ENCODE data around the gene FMN1. TPM values are rescaled to one million over a fixed set of nuclear protein-coding genes. Genes with fewer than 3 reads are reported as not detected.
A peak's percentile ranks its signal among the peaks of the same experiment; 100 is the strongest.

FMN1 gene
- polyA plus RNA-seq, 3 donors, result 0.28 to 3.7 (median 0.34) TPM

DNA sequence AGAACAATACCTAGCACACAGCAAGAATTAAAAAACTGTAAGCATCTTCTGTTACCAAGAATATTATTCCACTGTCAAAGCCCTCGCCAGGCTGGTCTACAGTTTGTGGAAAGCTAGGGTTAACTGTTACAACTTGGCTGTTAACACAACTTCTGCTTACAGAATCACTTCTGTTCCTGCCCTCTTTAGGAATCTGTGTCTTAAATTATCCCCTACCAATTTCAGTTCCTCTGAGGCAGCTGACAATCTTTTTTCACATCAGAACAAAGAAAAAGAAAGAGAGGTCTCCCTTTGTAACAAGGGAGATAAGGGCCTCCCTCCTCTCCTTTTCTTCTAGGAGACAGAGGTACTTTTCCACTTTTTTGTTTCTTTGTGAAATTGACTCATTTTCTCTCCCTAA, 188.9 kb downstream of the FMN1 start:
- Mint-ChIP-seq H3K36me3 (peaks cover 1 to 4% of the 10 kb centered on the region in 2 donors), H3K9me3 (peaks cover 0 to 4% (median 0%) of the 10 kb centered on the region in 7 donors), H3K4me3 (no peak overlapping the region), H3K4me1 (peaks cover 32% of the 10 kb centered on the region), H3K27me3 (ENCODE audit: low read depth in 3 of 3) (peaks cover 0 to 2% (median 0%) of the 10 kb centered on the region in 3 donors), H3K27ac (peak overlapping the region in 3 of 7 donors; percentile 24 to 50 (median 46))
- Histone ChIP-seq H3K4me1 (ENCODE audit: control insufficient read depth in 1 of 2, insufficient read depth in 2 of 2, low read length in 2 of 2) (peaks cover 24 to 33% of the 10 kb centered on the region in 2 donors), H3K4me3 (replicated peaks in 1 of 3; ENCODE audit: low read depth in 2 of 3, low read length in 3 of 3) (peak overlapping the region in 1 of 3 experiments; percentile 12), H3K27me3 (ENCODE audit: control insufficient read depth in 2 of 2, insufficient read depth in 2 of 2, low read length in 2 of 2) (no peaks in the 10 kb centered on the region), H3K4me2 (replicated peaks; ENCODE audit: extremely low read depth, low read length, poor library complexity, severe bottlenecking) (peak overlapping the region; percentile 18), H3K9ac (ENCODE audit: insufficient read depth, low read length, poor library complexity, severe bottlenecking) (no peak overlapping the region), H3K36me3 (replicated peaks in 1 of 2; ENCODE audit: control insufficient read depth in 1 of 2, insufficient read depth in 2 of 2, low read length in 2 of 2) (no peaks in the 10 kb centered on the region), H3K9me3 (replicated peaks in 1 of 2; ENCODE audit: control insufficient read depth in 1 of 2, insufficient read depth in 1 of 2, low read length in 2 of 2) (no peaks in the 10 kb centered on the region), H3K27ac (ENCODE audit: low read depth in 1 of 2, low read length in 2 of 2) (peak overlapping the region in 1 of 2 donors; percentile 64), H3K79me2 (ENCODE audit: insufficient read depth, low read length) (no peaks in the 10 kb centered on the region), H4K20me1 (ENCODE audit: insufficient read depth, low read length) (no peaks in the 10 kb centered on the region), H2AFZ (ENCODE audit: insufficient read depth, low read depth, low read length, poor library complexity, severe bottlenecking) (no peak overlapping the region)
- peak in 1 of 3 donors; percentile 7 for DNase-seq
- intact Hi-C loops (cut with micrococcal nuclease), result no loop called here
- 0% methylated on average over 1 of the region's 1 CpG for WGBS (ENCODE audit: insufficient coverage)
- TF ChIP-seq, protein P1, sequence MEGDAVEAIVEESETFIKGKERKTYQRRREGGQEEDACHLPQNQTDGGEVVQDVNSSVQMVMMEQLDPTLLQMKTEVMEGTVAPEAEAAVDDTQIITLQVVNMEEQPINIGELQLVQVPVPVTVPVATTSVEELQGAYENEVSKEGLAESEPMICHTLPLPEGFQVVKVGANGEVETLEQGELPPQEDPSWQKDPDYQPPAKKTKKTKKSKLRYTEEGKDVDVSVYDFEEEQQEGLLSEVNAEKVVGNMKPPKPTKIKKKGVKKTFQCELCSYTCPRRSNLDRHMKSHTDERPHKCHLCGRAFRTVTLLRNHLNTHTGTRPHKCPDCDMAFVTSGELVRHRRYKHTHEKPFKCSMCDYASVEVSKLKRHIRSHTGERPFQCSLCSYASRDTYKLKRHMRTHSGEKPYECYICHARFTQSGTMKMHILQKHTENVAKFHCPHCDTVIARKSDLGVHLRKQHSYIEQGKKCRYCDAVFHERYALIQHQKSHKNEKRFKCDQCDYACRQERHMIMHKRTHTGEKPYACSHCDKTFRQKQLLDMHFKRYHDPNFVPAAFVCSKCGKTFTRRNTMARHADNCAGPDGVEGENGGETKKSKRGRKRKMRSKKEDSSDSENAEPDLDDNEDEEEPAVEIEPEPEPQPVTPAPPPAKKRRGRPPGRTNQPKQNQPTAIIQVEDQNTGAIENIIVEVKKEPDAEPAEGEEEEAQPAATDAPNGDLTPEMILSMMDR (IDR thresholded peaks at IDR 0.05), result no peak

DNA sequence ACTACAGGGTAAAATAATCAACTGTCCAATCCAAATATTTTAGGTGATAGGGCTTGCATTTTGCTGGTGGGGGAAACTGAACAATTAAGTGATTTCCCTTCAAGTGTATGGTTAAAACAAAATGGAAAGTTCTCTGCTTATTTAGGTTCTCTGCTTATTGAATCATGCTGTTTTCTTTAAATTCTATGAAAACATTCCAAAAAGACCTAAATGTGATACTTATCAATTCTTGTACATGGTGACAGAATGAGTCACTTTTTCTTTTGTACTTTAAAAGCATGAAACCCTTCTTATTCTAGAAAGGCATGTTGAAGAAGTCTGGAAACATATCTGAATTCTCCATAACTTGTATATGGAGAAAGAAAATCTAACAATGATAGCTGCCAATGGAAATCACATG, 192.6 kb downstream of the FMN1 start:
- Histone ChIP-seq H3K9me3 (replicated peaks in 1 of 2; ENCODE audit: control insufficient read depth in 1 of 2, insufficient read depth in 1 of 2, low read length in 2 of 2) (peaks cover 9% of the 10 kb centered on the region in 2 donors), H3K36me3 (replicated peaks in 1 of 2; ENCODE audit: control insufficient read depth in 1 of 2, insufficient read depth in 2 of 2, low read length in 2 of 2) (no peaks in the 10 kb centered on the region), H3K27me3 (ENCODE audit: control insufficient read depth in 2 of 2, insufficient read depth in 2 of 2, low read length in 2 of 2) (no peaks in the 10 kb centered on the region), H3K4me1 (ENCODE audit: control insufficient read depth in 1 of 2, insufficient read depth in 2 of 2, low read length in 2 of 2) (peaks cover 14 to 19% of the 10 kb centered on the region in 2 donors), H3K4me3 (replicated peaks in 1 of 3; ENCODE audit: low read depth in 2 of 3, low read length in 3 of 3) (no peak overlapping the region), H4K20me1 (ENCODE audit: insufficient read depth, low read length) (no peaks in the 10 kb centered on the region), H3K79me2 (ENCODE audit: insufficient read depth, low read length) (no peaks in the 10 kb centered on the region), H3K27ac (ENCODE audit: low read depth in 1 of 2, low read length in 2 of 2) (no peak overlapping the region), H2AFZ (ENCODE audit: insufficient read depth, low read depth, low read length, poor library complexity, severe bottlenecking) (no peak overlapping the region), H3K9ac (ENCODE audit: insufficient read depth, low read length, poor library complexity, severe bottlenecking) (no peak overlapping the region), H3K4me2 (replicated peaks; ENCODE audit: extremely low read depth, low read length, poor library complexity, severe bottlenecking) (no peak overlapping the region)
- no peak for DNase-seq
- no peak overlapping the region for H3K27ac Mint-ChIP-seq
- intact Hi-C loops (cut with micrococcal nuclease), result no loop called here
- H3K4me1 Mint-ChIP-seq, result peaks cover 20% of the 10 kb centered on the region
- peaks cover 6 to 18% (median 9%) of the 10 kb centered on the region in 7 donors for H3K9me3 Mint-ChIP-seq
- TF ChIP-seq, protein P1 (IDR thresholded peaks at IDR 0.05), result no peak
- H3K4me3 Mint-ChIP-seq, result no peak overlapping the region
- peaks cover 1 to 15% of the 10 kb centered on the region in 2 donors for H3K36me3 Mint-ChIP-seq
- H3K27me3 Mint-ChIP-seq (ENCODE audit: low read depth in 3 of 3), result peaks cover 0 to 1% (median 0%) of the 10 kb centered on the region in 3 donors
